Measurements from ENCODE around the gene TOX2. TPM values are rescaled to one million over a fixed set of nuclear protein-coding genes. Genes with fewer than 3 reads are reported as not detected.

TOX2 gene
- total RNA-seq, 1 donor from 2014 or later, result not detected

GRCh38 chr20:43901296-43901695 is 13.4 kb upstream of the TOX2 start:
- no peak overlapping the region for H3K4me3 ChIP-seq (ENCODE audit: low read length in 3 of 3)
- H3K9ac ChIP-seq (ENCODE audit: low read depth in 1 of 3, low read length in 3 of 3), result no peak overlapping the region
- peaks cover 0 to 2% (median 2%) of the 10 kb centered on the region in 3 donors for H3K9me3 ChIP-seq (ENCODE audit: control insufficient read depth in 3 of 3, low read length in 3 of 3)
- H3K27me3 ChIP-seq (ENCODE audit: control insufficient read depth in 3 of 3, insufficient read depth in 3 of 3, low read length in 3 of 3), result no peaks in the 10 kb centered on the region
- no peaks in the 10 kb centered on the region for H3K36me3 ChIP-seq (ENCODE audit: control insufficient read depth in 3 of 3, insufficient read depth in 3 of 3, low read length in 3 of 3)
- H3K27ac ChIP-seq (ENCODE audit: low read depth, low read length), result no peak overlapping the region
- peaks cover 0 to 5% (median 2%) of the 10 kb centered on the region in 3 donors for H3K4me1 ChIP-seq (ENCODE audit: control insufficient read depth in 3 of 3, insufficient read depth in 3 of 3, low read length in 3 of 3)

- no peak overlapping the region for H3K27ac ChIP-seq (ENCODE audit: low read depth, low read length)
- peaks cover 3 to 8% (median 5%) of the 10 kb centered on the region in 3 donors for H3K9me3 ChIP-seq (ENCODE audit: control insufficient read depth in 3 of 3, low read length in 3 of 3)
- no peak overlapping the region for H3K9ac ChIP-seq (ENCODE audit: low read depth in 1 of 3, low read length in 3 of 3)
- H3K4me3 ChIP-seq (ENCODE audit: low read length in 3 of 3), result no peak overlapping the region
- no peaks in the 10 kb centered on the region for H3K36me3 ChIP-seq (ENCODE audit: control insufficient read depth in 3 of 3, insufficient read depth in 3 of 3, low read length in 3 of 3)
- H3K4me1 ChIP-seq (ENCODE audit: control insufficient read depth in 3 of 3, insufficient read depth in 3 of 3, low read length in 3 of 3), result peaks cover 0 to 5% (median 2%) of the 10 kb centered on the region in 3 donors
- H3K27me3 ChIP-seq (ENCODE audit: control insufficient read depth in 3 of 3, insufficient read depth in 3 of 3, low read length in 3 of 3), result no peaks in the 10 kb centered on the region
These were observed 10.5 kb upstream of the TOX2 start for GRCh38 chr20:43903953-43904826.

GRCh38 chr20:43904827-43905177 is 9.8 kb upstream of the TOX2 start:
- Histone ChIP-seq H3K27me3 (ENCODE audit: control insufficient read depth in 3 of 3, insufficient read depth in 3 of 3, low read length in 3 of 3) (no peaks in the 10 kb centered on the region), H3K4me1 (ENCODE audit: control insufficient read depth in 3 of 3, insufficient read depth in 3 of 3, low read length in 3 of 3) (no peaks in the 10 kb centered on the region), H3K9me3 (ENCODE audit: control insufficient read depth in 3 of 3, low read length in 3 of 3) (peaks cover 3 to 8% (median 5%) of the 10 kb centered on the region in 3 donors), H3K4me3 (ENCODE audit: low read length in 3 of 3) (no peak overlapping the region), H3K9ac (ENCODE audit: low read depth in 1 of 3, low read length in 3 of 3) (no peak overlapping the region), H3K36me3 (ENCODE audit: control insufficient read depth in 3 of 3, insufficient read depth in 3 of 3, low read length in 3 of 3) (no peaks in the 10 kb centered on the region), H3K27ac (ENCODE audit: low read depth, low read length) (no peak overlapping the region)

- Histone ChIP-seq H3K9me3 (ENCODE audit: control insufficient read depth in 3 of 3, low read length in 3 of 3) (peaks cover 3 to 6% (median 6%) of the 10 kb centered on the region in 3 donors), H3K4me3 (ENCODE audit: low read length in 3 of 3) (no peak overlapping the region), H3K4me1 (ENCODE audit: control insufficient read depth in 3 of 3, insufficient read depth in 3 of 3, low read length in 3 of 3) (no peaks in the 10 kb centered on the region), H3K27me3 (ENCODE audit: control insufficient read depth in 3 of 3, insufficient read depth in 3 of 3, low read length in 3 of 3) (no peaks in the 10 kb centered on the region), H3K27ac (ENCODE audit: low read depth, low read length) (no peak overlapping the region), H3K36me3 (ENCODE audit: control insufficient read depth in 3 of 3, insufficient read depth in 3 of 3, low read length in 3 of 3) (no peaks in the 10 kb centered on the region), H3K9ac (ENCODE audit: low read depth in 1 of 3, low read length in 3 of 3) (no peak overlapping the region)
These were observed 8.1 kb upstream of the TOX2 start for GRCh38 chr20:43906505-43907034.

- Histone ChIP-seq H3K4me1 (ENCODE audit: control insufficient read depth in 3 of 3, insufficient read depth in 3 of 3, low read length in 3 of 3) (no peaks in the 10 kb centered on the region), H3K36me3 (ENCODE audit: control insufficient read depth in 3 of 3, insufficient read depth in 3 of 3, low read length in 3 of 3) (no peaks in the 10 kb centered on the region), H3K9ac (ENCODE audit: low read depth in 1 of 3, low read length in 3 of 3) (no peak overlapping the region), H3K9me3 (ENCODE audit: control insufficient read depth in 3 of 3, low read length in 3 of 3) (peaks cover 3 to 11% (median 9%) of the 10 kb centered on the region in 3 donors), H3K27me3 (ENCODE audit: control insufficient read depth in 3 of 3, insufficient read depth in 3 of 3, low read length in 3 of 3) (peaks cover under 1 to 7% (median 7%) of the 10 kb centered on the region in 3 donors), H3K4me3 (ENCODE audit: low read length in 3 of 3) (no peak overlapping the region), H3K27ac (ENCODE audit: low read depth, low read length) (no peak overlapping the region)
These were observed 5.4 kb upstream of the TOX2 start for GRCh38 chr20:43909211-43909610.

- Histone ChIP-seq H3K27ac (ENCODE audit: low read depth, low read length) (no peak overlapping the region), H3K9me3 (ENCODE audit: control insufficient read depth in 3 of 3, low read length in 3 of 3) (peaks cover 3 to 11% (median 9%) of the 10 kb centered on the region in 3 donors), H3K9ac (ENCODE audit: low read depth in 1 of 3, low read length in 3 of 3) (no peak overlapping the region), H3K27me3 (ENCODE audit: control insufficient read depth in 3 of 3, insufficient read depth in 3 of 3, low read length in 3 of 3) (peaks cover 2 to 9% (median 8%) of the 10 kb centered on the region in 3 donors), H3K36me3 (ENCODE audit: control insufficient read depth in 3 of 3, insufficient read depth in 3 of 3, low read length in 3 of 3) (no peaks in the 10 kb centered on the region), H3K4me3 (ENCODE audit: low read length in 3 of 3) (no peak overlapping the region), H3K4me1 (ENCODE audit: control insufficient read depth in 3 of 3, insufficient read depth in 3 of 3, low read length in 3 of 3) (no peaks in the 10 kb centered on the region)
These were observed 4.9 kb upstream of the TOX2 start for GRCh38 chr20:43909720-43910119.

- no peaks in the 10 kb centered on the region for H3K36me3 ChIP-seq (ENCODE audit: control insufficient read depth in 3 of 3, insufficient read depth in 3 of 3, low read length in 3 of 3)
- peaks cover 5 to 6% (median 6%) of the 10 kb centered on the region in 3 donors for H3K4me1 ChIP-seq (ENCODE audit: control insufficient read depth in 3 of 3, insufficient read depth in 3 of 3, low read length in 3 of 3)
- no peak overlapping the region for H3K27ac ChIP-seq (ENCODE audit: low read depth, low read length)
- no peak overlapping the region for H3K9ac ChIP-seq (ENCODE audit: low read depth in 1 of 3, low read length in 3 of 3)
- peaks cover 3 to 11% (median 9%) of the 10 kb centered on the region in 3 donors for H3K9me3 ChIP-seq (ENCODE audit: control insufficient read depth in 3 of 3, low read length in 3 of 3)
- H3K27me3 ChIP-seq (ENCODE audit: control insufficient read depth in 3 of 3, insufficient read depth in 3 of 3, low read length in 3 of 3), result peaks cover 10 to 15% (median 15%) of the 10 kb centered on the region in 3 donors
- H3K4me3 ChIP-seq (ENCODE audit: low read length in 3 of 3), result no peak overlapping the region
These were observed 4.1 kb upstream of the TOX2 start for GRCh38 chr20:43910564-43910963.

GRCh38 chr20:43911066-43911465 is 3.6 kb upstream of the TOX2 start:
- Histone ChIP-seq H3K4me1 (ENCODE audit: control insufficient read depth in 3 of 3, insufficient read depth in 3 of 3, low read length in 3 of 3) (peaks cover 5 to 11% (median 7%) of the 10 kb centered on the region in 3 donors), H3K4me3 (ENCODE audit: low read length in 3 of 3) (no peak overlapping the region), H3K9me3 (ENCODE audit: control insufficient read depth in 3 of 3, low read length in 3 of 3) (peaks cover 3 to 11% (median 9%) of the 10 kb centered on the region in 3 donors), H3K9ac (ENCODE audit: low read depth in 1 of 3, low read length in 3 of 3) (no peak overlapping the region), H3K27ac (ENCODE audit: low read depth, low read length) (no peak overlapping the region), H3K36me3 (ENCODE audit: control insufficient read depth in 3 of 3, insufficient read depth in 3 of 3, low read length in 3 of 3) (no peaks in the 10 kb centered on the region), H3K27me3 (ENCODE audit: control insufficient read depth in 3 of 3, insufficient read depth in 3 of 3, low read length in 3 of 3) (peaks cover 15 to 20% (median 20%) of the 10 kb centered on the region in 3 donors)

- Histone ChIP-seq H3K9ac (ENCODE audit: low read depth in 1 of 3, low read length in 3 of 3) (no peak overlapping the region), H3K27ac (ENCODE audit: low read depth, low read length) (no peak overlapping the region), H3K9me3 (ENCODE audit: control insufficient read depth in 3 of 3, low read length in 3 of 3) (peaks cover 3 to 9% (median 8%) of the 10 kb centered on the region in 3 donors), H3K4me3 (ENCODE audit: low read length in 3 of 3) (no peak overlapping the region), H3K27me3 (ENCODE audit: control insufficient read depth in 3 of 3, insufficient read depth in 3 of 3, low read length in 3 of 3) (peaks cover 26 to 35% (median 32%) of the 10 kb centered on the region in 3 donors), H3K4me1 (ENCODE audit: control insufficient read depth in 3 of 3, insufficient read depth in 3 of 3, low read length in 3 of 3) (peaks cover 5 to 12% (median 7%) of the 10 kb centered on the region in 3 donors), H3K36me3 (ENCODE audit: control insufficient read depth in 3 of 3, insufficient read depth in 3 of 3, low read length in 3 of 3) (no peaks in the 10 kb centered on the region)
These were observed 1.2 kb upstream of the TOX2 start for GRCh38 chr20:43913291-43914025.

Data from skeletal muscle tissue (tissue), 4 donors.